SU-DHL-6 (cell line): Measurements from ENCODE around the gene GFPT2.

Source experiments
- H2AFZ ChIP-seq: fragments of 200-600 bp; sonication (generic); 2 replicates; pipeline ENCODE4 v1.6.1; 2014; ENCODE audit warnings: low read depth, mild to moderate bottlenecking, moderate library complexity, mixed read lengths, antibody characterized with exemption, low read length; ENCODE audit not compliant: severe bottlenecking
- H3F3A ChIP-seq: fragments of 200-600 bp; shearing (Covaris generic); 2 replicates; pipeline ENCODE4 v1.6.0; 2016; ENCODE audit warnings: antibody characterized with exemption, mild to moderate bottlenecking; ENCODE audit not compliant: insufficient read depth
- H3K27ac ChIP-seq: fragments of 200-600 bp; sonication (generic); 2 replicates; pipeline ENCODE4 v1.5.1; 2016; ENCODE audit warnings: low read depth, mild to moderate bottlenecking, low read length, moderate library complexity, mixed read lengths
- H3K27me3 ChIP-seq: fragments of 200-600 bp; sonication (generic), shearing (Covaris generic); 2 replicates; pipeline ENCODE4 v1.6.0; 2014; ENCODE audit warnings: mild to moderate bottlenecking, low read length
- H3K36me3 ChIP-seq: fragments of 200-600 bp; sonication (generic); 2 replicates; pipeline ENCODE4 v1.6.1; 2014; ENCODE audit warnings: mild to moderate bottlenecking, low read length, mixed read lengths
- H3K4me2 ChIP-seq: fragments of 300-600, 200-600 bp; shearing (Covaris generic), sonication (generic); 2 replicates; pipeline ENCODE4 v1.6.0; 2014; ENCODE audit warnings: low read length, low read depth, mild to moderate bottlenecking; ENCODE audit not compliant: poor library complexity, severe bottlenecking
- H3K4me3 ChIP-seq: fragments of 200-600 bp; sonication (generic); 2 replicates; pipeline ENCODE4 v1.5.1; 2014; ENCODE audit warnings: antibody characterized with exemption, low read length, mild to moderate bottlenecking, mixed read lengths; ENCODE audit not compliant: insufficient read depth, poor library complexity, severe bottlenecking
- H3K79me2 ChIP-seq: fragments of 200-600 bp; sonication (generic); 2 replicates; pipeline ENCODE4 v1.6.1; 2014; ENCODE audit warnings: mild to moderate bottlenecking, low read length, moderate library complexity; ENCODE audit not compliant: insufficient read depth
- H3K9ac ChIP-seq: fragments of 200-600 bp; sonication (generic); 2 replicates; pipeline ENCODE4 v1.7.0; 2014; ENCODE audit warnings: mild to moderate bottlenecking, low read length
- H3K9me2 ChIP-seq: fragments of 200-600 bp; sonication (generic); replicated peaks from 2 replicates; pipeline ENCODE4 v1.6.1; 2014; ENCODE audit warnings: low read length; ENCODE audit not compliant: insufficient read depth
- H3K9me3 ChIP-seq: fragments of 200-600 bp; sonication (generic); 2 replicates; pipeline ENCODE4 v1.6.1; 2014; ENCODE audit warnings: low read length, mixed read lengths; ENCODE audit not compliant: insufficient read depth
- H4K20me1 ChIP-seq: fragments of 200-600 bp; sonication (generic); 2 replicates; pipeline ENCODE4 v1.6.1; 2014; ENCODE audit warnings: low read depth, mild to moderate bottlenecking, antibody characterized with exemption, low read length, moderate library complexity, mixed read lengths
- CTCF ChIP-seq: fragments of 200-600 bp; sonication (generic); IDR thresholded peaks from one replicate; pipeline ENCODE4 v1.5.1; 2017; ENCODE audit warnings: antibody characterized with exemption, mild to moderate bottlenecking, low read length, moderate library complexity; ENCODE audit not compliant: insufficient read depth, poor library complexity, severe bottlenecking
- EZH2phosphoT487 ChIP-seq: fragments of 200-600 bp; sonication (generic), shearing (Covaris generic); conservative IDR thresholded peaks from 2 replicates; pipeline ENCODE4 v1.6.1; 2018; ENCODE audit warnings: mild to moderate bottlenecking, antibody characterized with exemption, low read length, moderate library complexity, mixed read lengths

The GFPT2 gene

GRCh38 chr5:180304431-180305375 lies 48.4 kb downstream of the GFPT2 start:
- H3K27ac ChIP-seq = no peak overlapping the region

GRCh38 chr5:180304016-180304292 lies 49.2 kb downstream of the GFPT2 start:
- Histone ChIP-seq H3F3A (no peaks in the 10 kb centered on the region), H3K4me3 (no peak overlapping the region), H3K9me3 (no peaks in the 10 kb centered on the region), H3K4me2 (no peak overlapping the region), H3K27me3 (no peaks in the 10 kb centered on the region), H3K27ac (no peak overlapping the region), H3K36me3 (no peaks in the 10 kb centered on the region), H3K9me2 (no peaks in the 10 kb centered on the region), H3K9ac (no peak overlapping the region), H4K20me1 (no peaks in the 10 kb centered on the region), H3K79me2 (no peaks in the 10 kb centered on the region), H2AFZ (no peak overlapping the region)
- TF ChIP-seq EZH2phosphoT487 (no peak), CTCF (no peak)

More at GRCh38 chr5:180304431-180305375, 48.4 kb downstream of the GFPT2 start:
- Histone ChIP-seq H3K79me2 (no peaks in the 10 kb centered on the region), H3K4me3 (no peak overlapping the region), H3K36me3 (no peaks in the 10 kb centered on the region), H2AFZ (no peak overlapping the region), H3F3A (no peaks in the 10 kb centered on the region), H3K9me2 (no peaks in the 10 kb centered on the region), H4K20me1 (no peaks in the 10 kb centered on the region), H3K9me3 (no peaks in the 10 kb centered on the region), H3K4me2 (no peak overlapping the region), H3K27me3 (no peaks in the 10 kb centered on the region), H3K9ac (no peak overlapping the region)
- TF ChIP-seq EZH2phosphoT487 (no peak), CTCF (no peak)

- Histone ChIP-seq H3K9me2 (no peaks in the 10 kb centered on the region), H2AFZ (no peak overlapping the region), H3K79me2 (no peaks in the 10 kb centered on the region), H3K27ac (no peak overlapping the region), H3K9ac (no peak overlapping the region), H3F3A (no peaks in the 10 kb centered on the region), H3K4me3 (no peak overlapping the region), H3K9me3 (no peaks in the 10 kb centered on the region), H3K4me2 (no peak overlapping the region), H3K36me3 (no peaks in the 10 kb centered on the region), H4K20me1 (no peaks in the 10 kb centered on the region), H3K27me3 (no peaks in the 10 kb centered on the region)
- TF ChIP-seq CTCF (no peak), EZH2phosphoT487 (no peak)
These were observed 49.7 kb downstream of the GFPT2 start for GRCh38 chr5:180303226-180304015.
